ENCODE results near the gene GLP2R. TPM values are rescaled to one million over a fixed set of nuclear protein-coding genes. Genes with fewer than 3 reads are reported as not detected.

GLP2R gene
- total and polyA plus RNA-seq, 2 of the 13 experiments (the other 11 are each of a cell fraction or from before 2014, with no cell fraction given): 0.65 to 1.4 TPM

DNA sequence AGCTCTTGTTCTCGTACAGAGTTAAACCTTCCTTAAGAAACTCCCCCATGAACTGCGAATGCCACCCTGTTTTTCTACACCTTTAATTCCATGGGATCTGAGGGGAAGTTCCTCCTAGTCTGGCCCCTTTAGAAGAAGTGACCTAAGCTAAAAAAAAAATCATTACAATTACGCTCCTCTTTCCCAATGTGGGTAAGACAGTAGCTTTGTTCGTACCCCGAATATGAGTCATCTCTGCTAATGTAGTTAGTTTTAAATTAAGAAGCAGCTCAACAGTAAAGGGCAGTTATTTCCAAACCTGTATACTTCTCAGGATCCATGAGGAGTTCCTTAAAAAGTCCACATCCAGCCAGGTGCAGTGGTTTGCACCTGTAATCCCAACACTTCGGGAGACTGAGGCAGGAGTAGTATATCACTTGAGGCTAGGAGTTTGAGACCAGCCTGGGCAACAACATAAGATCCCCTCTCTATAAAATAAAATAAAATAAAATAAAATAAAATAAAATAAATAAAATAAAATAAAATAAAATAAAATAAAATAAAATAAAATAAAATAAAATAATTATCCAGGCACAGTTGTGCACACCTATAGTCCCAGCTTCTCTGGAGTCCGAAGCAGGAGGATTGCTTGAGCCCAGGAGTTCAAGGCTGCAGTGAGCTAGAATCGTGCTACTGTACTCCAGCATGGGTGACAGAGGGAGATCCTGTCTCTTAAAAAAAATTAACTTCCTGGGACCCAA, 53.2 kb downstream of the GLP2R start:
- no TSS peak for BruUV-seq (replicated peaks)
- FAIRE-seq (no peak), DNase-seq (ENCODE audit: low spot score) (no peak), ATAC-seq (no peak)
- Histone ChIP-seq H3K4me2 (ENCODE audit: low read depth, low read length) (no peak overlapping the region), H3K4me1 (ENCODE audit: insufficient read depth, low read length) (no peaks in the 10 kb centered on the region), H3K9me3 (ENCODE audit: low read length) (peaks cover 17% of the 10 kb centered on the region), H3K36me3 (replicated peaks in 1 of 2; ENCODE audit: control insufficient read depth in 1 of 2, insufficient read depth in 2 of 2, low read length in 2 of 2) (no peaks in the 10 kb centered on the region), H3K27me3 (ENCODE audit: control insufficient read depth in 1 of 2, insufficient read depth in 2 of 2, low read length in 2 of 2) (peaks cover 1 to 30% of the 10 kb centered on the region in 2 experiments; a peak in 4 of 5 replicates), H4K20me1 (ENCODE audit: insufficient read depth, low read length) (no peaks in the 10 kb centered on the region), H3K9ac (ENCODE audit: insufficient read depth, low read depth, low read length) (no peak overlapping the region), H3K4me3 (replicated peaks in 1 of 3; ENCODE audit: insufficient read depth in 1 of 3, low read depth in 2 of 3, low read length in 3 of 3) (no peak overlapping the region), H2AFZ (ENCODE audit: low read length) (no peak overlapping the region), H3K79me2 (ENCODE audit: insufficient read depth, low read length) (no peaks in the 10 kb centered on the region), H3K27ac (ENCODE audit: extremely low read length, insufficient read depth, low read length) (no peak overlapping the region)
- TF ChIP-seq U2AF2 (IDR thresholded peaks at IDR 0.05; ENCODE audit: low read depth, low read length) (no peak), FOXA3 (CRISPR knock-in tag; IDR thresholded peaks at IDR 0.05) (no peak), ZNF558 (CRISPR knock-in tag; IDR thresholded peaks at IDR 0.05; ENCODE audit: borderline replicate concordance) (no peak)
- intact Hi-C loops (cut with micrococcal nuclease; ENCODE audit: unreplicated experiment) (no loop called here), in situ Hi-C loops (cut with HindIII; ENCODE audit: extremely low pct_ligation_motif_present, low pct_unique_long_range_greater_than_20kb) (no loop called here)
- ChIA-PET CTCF (ENCODE audit: low intra/inter-chr PET ratio, low total read pairs) (no interaction called here), POLR2A (no interaction called here)
- 11% methylated on average over 8 of the region's 8 CpGs for WGBS (ENCODE audit: low lambda C conversion rate)

- no peaks in the 10 kb centered on the region for H3K4me1 ChIP-seq (ENCODE audit: insufficient read depth, low read length)
- no peak for ATAC-seq
- no TSS peak for BruUV-seq (replicated peaks)
- CTCF ChIA-PET (ENCODE audit: low intra/inter-chr PET ratio, low total read pairs): no interaction called here
- no peak overlapping the region for H3K4me3 ChIP-seq (replicated peaks in 1 of 3; ENCODE audit: insufficient read depth in 1 of 3, low read depth in 2 of 3, low read length in 3 of 3)
- H2AFZ ChIP-seq (ENCODE audit: low read length): no peak overlapping the region
- in situ Hi-C loops (cut with HindIII; ENCODE audit: extremely low pct_ligation_motif_present, low pct_unique_long_range_greater_than_20kb): no loop called here
- no peaks in the 10 kb centered on the region for H4K20me1 ChIP-seq (ENCODE audit: insufficient read depth, low read length)
- H3K27me3 ChIP-seq (ENCODE audit: control insufficient read depth in 1 of 2, insufficient read depth in 2 of 2, low read length in 2 of 2): peaks cover under 1 to 18% of the 10 kb centered on the region in 2 experiments; a peak in 4 of 5 replicates
- H3K9ac ChIP-seq (ENCODE audit: insufficient read depth, low read depth, low read length): no peak overlapping the region
- no peak overlapping the region for H3K27ac ChIP-seq (ENCODE audit: extremely low read length, insufficient read depth, low read length)
- intact Hi-C loops (cut with micrococcal nuclease; ENCODE audit: unreplicated experiment): no loop called here
- H3K79me2 ChIP-seq (ENCODE audit: insufficient read depth, low read length): no peaks in the 10 kb centered on the region
- TF ChIP-seq ZNF326 (CRISPR knock-in tag; IDR thresholded peaks at IDR 0.05; ENCODE audit: borderline replicate concordance): no peak
- TF ChIP-seq ZNF607 (CRISPR knock-in tag; IDR thresholded peaks at IDR 0.05; ENCODE audit: borderline replicate concordance): no peak
- TF ChIP-seq THAP11 (CRISPR knock-in tag; IDR thresholded peaks at IDR 0.05): no peak
- TF ChIP-seq ZKSCAN8 (CRISPR knock-in tag; IDR thresholded peaks at IDR 0.05; ENCODE audit: borderline replicate concordance): no peak
- no peak for TF ChIP-seq ZNF20 (CRISPR knock-in tag; IDR thresholded peaks at IDR 0.05)
- no peak for TF ChIP-seq RBFOX2 (IDR thresholded peaks at IDR 0.05; ENCODE audit: low read depth, low read length)
- no peak for TF ChIP-seq TCF12 (IDR thresholded peaks at IDR 0.05)
- TF ChIP-seq TCF12 (CRISPR knock-in tag; IDR thresholded peaks at IDR 0.05): no peak
- TF ChIP-seq FOXA3 (CRISPR knock-in tag; IDR thresholded peaks at IDR 0.05): no peak
- TF ChIP-seq, protein P1, sequence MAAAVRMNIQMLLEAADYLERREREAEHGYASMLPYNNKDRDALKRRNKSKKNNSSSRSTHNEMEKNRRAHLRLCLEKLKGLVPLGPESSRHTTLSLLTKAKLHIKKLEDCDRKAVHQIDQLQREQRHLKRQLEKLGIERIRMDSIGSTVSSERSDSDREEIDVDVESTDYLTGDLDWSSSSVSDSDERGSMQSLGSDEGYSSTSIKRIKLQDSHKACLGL (CRISPR knock-in tag; IDR thresholded peaks at IDR 0.05): no peak
- no peak for TF ChIP-seq ONECUT2 (CRISPR knock-in tag; IDR thresholded peaks at IDR 0.05)
- TF ChIP-seq HNRNPK (IDR thresholded peaks at IDR 0.05; ENCODE audit: low read depth, low read length, poor library complexity, severe bottlenecking): no peak
- TF ChIP-seq ZNF33B (CRISPR knock-in tag; IDR thresholded peaks at IDR 0.05): no peak
- peaks cover 17% of the 10 kb centered on the region for H3K9me3 ChIP-seq (ENCODE audit: low read length)
- FAIRE-seq: no peak
- no peak overlapping the region for H3K4me2 ChIP-seq (ENCODE audit: low read depth, low read length)
- no peaks in the 10 kb centered on the region for H3K36me3 ChIP-seq (replicated peaks in 1 of 2; ENCODE audit: control insufficient read depth in 1 of 2, insufficient read depth in 2 of 2, low read length in 2 of 2)
- POLR2A ChIA-PET: no interaction called here
- no peak for DNase-seq (ENCODE audit: low spot score)
- 0% methylated on average over 3 of the region's 3 CpGs for WGBS (ENCODE audit: low lambda C conversion rate)
These were observed 54.9 kb downstream of the GLP2R start for GRCh38 chr17:9880582-9880999.
